Muscle layer of duodenum (tissue), 2 donors: ENCODE data around the gene SLC39A11.
"Not testable (repeated sequence)": the region's sequence is repeated elsewhere in the genome, so short reads cannot be mapped to it uniquely, and the experiment has no call there.

Experiments
- H3K27ac ChIP-seq: one replicate; pipeline ENCODE4 v1.7.0; 2013; ENCODE audit warnings: mild to moderate bottlenecking, low read length
- H3K27me3 ChIP-seq: one replicate; pipeline ENCODE4 v1.7.0; 2013; ENCODE audit warnings: low read depth, mild to moderate bottlenecking, control low read depth, low read length
- H3K36me3 ChIP-seq, 2 donors: one replicate each; pipeline ENCODE4 v1.7.0; 2013; ENCODE audit warnings: low read length in 2 of 2, control low read depth in 1 of 2, mild to moderate bottlenecking in 1 of 2; ENCODE audit not compliant: insufficient read depth in 2 of 2, control insufficient read depth in 1 of 2
- H3K4me1 ChIP-seq, 2 donors: one replicate each; pipeline ENCODE4 v1.7.0; 2013; ENCODE audit warnings: low read length in 2 of 2, mild to moderate bottlenecking in 2 of 2, control low read depth in 1 of 2, moderate library complexity in 1 of 2; ENCODE audit not compliant: insufficient read depth in 2 of 2, control insufficient read depth in 1 of 2
- H3K4me3 ChIP-seq, 2 donors: one replicate each; pipeline ENCODE4 v1.7.0; 2013; ENCODE audit warnings: low read length in 2 of 2, low read depth in 1 of 2, mild to moderate bottlenecking in 1 of 2
- H3K9me3 ChIP-seq, 2 donors: one replicate each; pipeline ENCODE4 v1.7.0; 2013; ENCODE audit warnings: low read length in 2 of 2, control low read depth in 1 of 2, mild to moderate bottlenecking in 1 of 2; ENCODE audit not compliant: control insufficient read depth in 1 of 2
- donor health status: healthy.

Gene SLC39A11

GRCh38 chr17:72898725-72899124, 193.8 kb downstream of the SLC39A11 start:
- H3K27me3 ChIP-seq = no peaks in the 10 kb centered on the region
- no peak overlapping the region for H3K4me3 ChIP-seq
- H3K4me1 ChIP-seq = no peaks in the 10 kb centered on the region
- H3K36me3 ChIP-seq = no peaks in the 10 kb centered on the region
- no peaks in the 10 kb centered on the region for H3K9me3 ChIP-seq
- H3K27ac ChIP-seq = no peak overlapping the region

GRCh38 chr17:72896288-72896687, 196.2 kb downstream of the SLC39A11 start:
- H3K27me3 ChIP-seq, H3K36me3 ChIP-seq, H3K27ac ChIP-seq, H3K4me3 ChIP-seq, H3K9me3 ChIP-seq, H3K4me1 ChIP-seq: not testable (repeated sequence)

GRCh38 chr17:72891627-72892026, 200.9 kb downstream of the SLC39A11 start:
- H3K36me3 ChIP-seq = no peaks in the 10 kb centered on the region
- no peaks in the 10 kb centered on the region for H3K4me1 ChIP-seq
- H3K27me3 ChIP-seq = no peaks in the 10 kb centered on the region
- no peak overlapping the region for H3K4me3 ChIP-seq
- H3K9me3 ChIP-seq = no peaks in the 10 kb centered on the region
- H3K27ac ChIP-seq = no peak overlapping the region

- no peaks in the 10 kb centered on the region for H3K27me3 ChIP-seq
- H3K4me1 ChIP-seq = no peaks in the 10 kb centered on the region
- no peak overlapping the region for H3K4me3 ChIP-seq
- no peaks in the 10 kb centered on the region for H3K36me3 ChIP-seq
- no peak overlapping the region for H3K27ac ChIP-seq
- H3K9me3 ChIP-seq = no peaks in the 10 kb centered on the region
Measured at GRCh38 chr17:72890711-72891110, 201.8 kb downstream of the SLC39A11 start.

DNA sequence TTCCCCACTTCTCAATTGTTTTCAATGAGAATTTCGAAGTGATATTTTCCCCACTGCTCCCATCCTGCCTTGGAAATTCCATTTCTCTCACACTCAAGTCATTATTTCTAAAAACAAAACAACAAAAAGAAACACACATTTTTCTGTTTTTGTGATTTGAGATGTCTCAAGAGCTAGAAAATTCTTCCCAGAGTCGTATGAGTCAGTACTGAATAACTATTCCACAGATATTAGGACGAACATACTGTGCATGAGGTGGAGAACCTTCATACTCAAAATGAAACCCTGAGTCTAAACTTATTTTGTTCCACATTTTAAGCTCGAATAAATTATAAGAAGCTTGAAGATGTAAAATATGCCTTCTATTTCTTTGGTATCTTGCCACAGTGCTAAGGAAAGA, 204.6 kb downstream of the SLC39A11 start:
- no peaks in the 10 kb centered on the region for H3K36me3 ChIP-seq
- H3K9me3 ChIP-seq = no peaks in the 10 kb centered on the region
- H3K27ac ChIP-seq = no peak overlapping the region

GRCh38 chr17:72887322-72887721, 205.2 kb downstream of the SLC39A11 start:
- Histone ChIP-seq H3K27ac (no peak overlapping the region), H3K4me1 (no peaks in the 10 kb centered on the region), H3K36me3 (no peaks in the 10 kb centered on the region), H3K9me3 (no peaks in the 10 kb centered on the region), H3K27me3 (no peaks in the 10 kb centered on the region), H3K4me3 (no peak overlapping the region)

More for the DNA sequence above, 204.6 kb downstream of the SLC39A11 start:
- Histone ChIP-seq H3K27me3 (no peaks in the 10 kb centered on the region), H3K4me3 (no peak overlapping the region), H3K4me1 (no peaks in the 10 kb centered on the region)

GRCh38 chr17:72886622-72887021, 205.9 kb downstream of the SLC39A11 start:
- Histone ChIP-seq H3K27ac (no peak overlapping the region), H3K9me3 (no peaks in the 10 kb centered on the region), H3K4me1 (no peaks in the 10 kb centered on the region), H3K27me3 (no peaks in the 10 kb centered on the region), H3K36me3 (no peaks in the 10 kb centered on the region), H3K4me3 (no peak overlapping the region)

GRCh38 chr17:72884066-72884465, 208.4 kb downstream of the SLC39A11 start:
- Histone ChIP-seq H3K27ac (no peak overlapping the region), H3K27me3 (no peaks in the 10 kb centered on the region), H3K36me3 (peaks cover 0 to 8% of the 10 kb centered on the region in 2 donors), H3K4me3 (no peak overlapping the region), H3K9me3 (peaks cover 10 to 11% of the 10 kb centered on the region in 2 donors), H3K4me1 (no peaks in the 10 kb centered on the region)

DNA sequence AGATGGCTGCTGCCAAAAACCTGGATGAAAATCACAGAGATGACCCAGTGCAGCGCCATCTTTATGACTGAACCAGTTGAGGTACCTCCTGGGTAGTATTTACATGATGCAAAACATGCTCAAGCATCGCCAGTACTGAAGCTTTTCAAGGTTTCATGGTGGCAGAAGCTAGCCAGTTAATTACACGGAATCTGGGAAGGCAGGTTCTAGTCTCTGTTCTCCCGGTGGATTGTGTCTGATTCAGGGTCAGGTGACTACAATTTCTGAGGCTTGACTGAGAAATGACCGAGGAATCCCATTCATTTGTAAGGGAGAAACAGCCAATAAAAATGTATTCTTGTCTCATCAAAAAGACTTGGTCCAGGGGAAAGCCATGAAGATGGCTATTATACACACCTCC, 209.1 kb downstream of the SLC39A11 start:
- H3K27me3 ChIP-seq = no peaks in the 10 kb centered on the region
- no peak overlapping the region for H3K27ac ChIP-seq
- peaks cover 0 to 8% of the 10 kb centered on the region in 2 donors for H3K36me3 ChIP-seq
- no peaks in the 10 kb centered on the region for H3K4me1 ChIP-seq
- no peak overlapping the region for H3K4me3 ChIP-seq
- peaks cover 10 to 11% of the 10 kb centered on the region in 2 donors for H3K9me3 ChIP-seq

GRCh38 chr17:72882426-72882825, 210.1 kb downstream of the SLC39A11 start:
- Histone ChIP-seq H3K9me3 (peaks cover 10 to 12% of the 10 kb centered on the region in 2 donors), H3K36me3 (peaks cover 0 to 8% of the 10 kb centered on the region in 2 donors), H3K4me1 (no peaks in the 10 kb centered on the region), H3K4me3 (no peak overlapping the region), H3K27ac (no peak overlapping the region), H3K27me3 (no peaks in the 10 kb centered on the region)

- Histone ChIP-seq H3K36me3 (peaks cover 0 to 8% of the 10 kb centered on the region in 2 donors), H3K27me3 (no peaks in the 10 kb centered on the region), H3K9me3 (peaks cover 10 to 18% of the 10 kb centered on the region in 2 donors), H3K27ac (no peak overlapping the region), H3K4me3 (peak overlapping the region in 1 of 2 donors; percentile 17), H3K4me1 (no peaks in the 10 kb centered on the region)
Measured at GRCh38 chr17:72879877-72880276, 212.6 kb downstream of the SLC39A11 start.

DNA sequence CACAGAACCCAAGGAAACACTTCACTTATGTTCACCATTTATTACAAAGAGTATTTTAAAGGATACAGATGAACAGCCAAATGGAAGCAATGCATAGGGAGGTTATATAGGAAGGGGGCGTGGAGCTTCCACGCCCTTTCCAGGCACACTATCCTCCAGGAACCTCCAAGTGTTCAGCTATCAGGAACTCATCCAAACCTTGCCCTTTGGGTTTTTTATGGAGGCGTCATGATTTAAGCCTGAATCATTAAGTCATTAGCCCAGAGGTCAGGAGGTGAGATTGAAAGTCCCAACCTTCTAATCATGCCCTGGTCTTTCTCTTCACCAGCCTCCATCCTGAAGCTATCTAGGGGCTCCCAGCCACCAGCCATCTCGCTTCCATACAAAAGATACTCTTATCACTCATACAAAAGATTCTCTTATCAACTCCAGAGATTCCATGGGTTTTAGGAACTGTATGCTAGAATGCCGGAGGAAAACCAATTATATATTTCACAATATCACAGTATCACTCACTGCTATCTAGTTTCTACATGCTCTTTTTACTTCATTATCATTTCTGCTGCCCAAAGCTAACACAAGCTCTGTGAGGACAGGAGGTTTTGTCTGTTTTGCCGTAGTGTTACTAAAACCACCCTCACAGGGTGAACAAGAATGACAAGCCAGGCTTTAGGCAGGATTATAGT, 213.4 kb downstream of the SLC39A11 start:
- Histone ChIP-seq H3K36me3 (peaks cover 0 to 8% of the 10 kb centered on the region in 2 donors), H3K27ac (no peak overlapping the region), H3K4me1 (no peaks in the 10 kb centered on the region), H3K27me3 (no peaks in the 10 kb centered on the region), H3K9me3 (peaks cover 10 to 18% of the 10 kb centered on the region in 2 donors), H3K4me3 (peak overlapping the region in 1 of 2 donors; percentile 17)
